ENCODE measurements around the gene KREMEN2.
"Not testable (repeated sequence)": the region's sequence is repeated elsewhere in the genome, so short reads cannot be mapped to it uniquely, and the experiment has no call there.

KREMEN2 gene

GRCh38 chr16:2963723-2964474 is at the start of gene KREMEN2:
Gene KREMEN2 (plus strand): TSS chr16:2964275. CDS start chr16:2964521, 246 bp downstream.
- no peak for DNase-seq

GRCh38 chr16:2915196-2915929 is 48.7 kb upstream of the KREMEN2 start:
- DNase-seq: no peak

DNA sequence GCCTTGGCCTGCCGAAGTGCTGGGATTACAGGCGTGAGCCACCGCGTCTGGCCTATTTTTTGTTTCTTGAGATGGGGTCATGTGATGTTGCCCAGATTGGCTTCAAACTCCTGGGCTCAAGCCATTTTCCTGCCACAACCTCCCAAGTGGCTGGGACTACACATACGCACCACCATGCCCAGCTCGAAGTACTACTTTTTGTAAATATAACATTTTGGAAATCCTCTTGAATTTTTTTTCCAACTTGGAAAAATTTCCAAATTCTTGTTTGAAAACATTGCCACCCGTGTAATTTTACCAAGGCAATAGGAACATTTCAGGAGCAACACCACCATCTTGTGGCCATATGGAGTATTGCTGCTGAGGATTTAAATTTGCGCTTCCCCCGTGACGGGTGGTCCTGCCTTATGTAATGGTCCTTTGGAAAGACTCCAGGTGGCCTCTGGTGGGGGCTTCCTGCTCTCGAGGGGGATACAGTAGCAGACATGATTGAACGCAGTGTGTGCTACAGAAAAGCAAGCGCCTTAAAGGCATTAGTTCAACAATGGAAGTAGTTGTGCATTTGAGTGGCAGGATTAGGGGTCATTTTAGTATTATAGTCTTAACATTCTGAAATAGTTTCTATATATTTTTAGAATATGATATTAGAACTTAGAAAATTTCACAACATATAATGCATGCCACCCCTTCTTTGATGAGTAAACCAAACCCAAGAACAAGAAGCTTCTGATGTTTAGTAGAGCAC is 44.4 kb upstream of the KREMEN2 start:
- DNase-seq: no peak

- DNase-seq: no peak
These were observed 40.6 kb upstream of the KREMEN2 start for GRCh38 chr16:2923481-2923880.

DNA sequence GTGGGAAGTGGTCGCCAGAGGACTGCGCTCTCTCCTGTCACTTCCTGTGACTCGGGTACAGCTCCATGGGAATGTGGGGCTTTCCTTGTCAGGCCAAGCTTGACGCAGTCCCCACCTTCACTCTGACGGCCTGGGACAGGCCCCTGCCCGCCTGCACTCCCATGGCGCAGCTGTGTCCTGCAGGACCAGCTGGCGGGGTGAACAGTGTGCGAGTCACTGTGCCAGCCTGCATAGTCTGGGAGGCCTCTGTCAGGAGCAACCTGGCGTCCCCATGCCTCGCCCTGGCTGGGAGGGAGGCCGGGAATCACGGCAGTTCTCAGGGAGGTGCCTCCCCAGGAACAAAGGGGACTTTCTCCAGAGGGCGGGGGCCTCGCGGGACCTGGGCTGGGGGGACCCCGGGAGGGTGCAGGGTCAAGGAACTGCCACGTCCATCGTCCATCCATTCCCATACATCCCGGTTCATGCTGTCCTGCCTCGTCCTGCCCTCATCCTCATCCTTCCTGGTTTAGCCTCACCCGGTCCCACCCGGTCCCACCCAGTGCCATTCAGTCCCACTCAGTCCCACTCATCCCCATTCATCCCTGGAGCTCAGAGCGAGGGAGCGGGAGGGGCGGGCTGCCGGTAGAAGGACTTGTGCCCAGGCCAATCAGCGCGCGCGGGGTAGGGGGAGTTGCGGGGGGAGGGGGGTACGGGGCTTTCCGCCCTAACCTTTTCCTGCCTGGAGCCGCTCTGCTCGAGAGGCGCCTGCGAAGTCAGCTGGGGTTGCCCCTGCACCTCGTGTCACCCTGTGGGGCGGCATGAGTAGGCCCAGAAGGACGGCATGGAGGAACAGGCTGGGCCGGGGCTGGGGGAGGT is 38.9 kb upstream of the KREMEN2 start:
- no peak for DNase-seq

- DNase-seq: no peak
These were observed 38.0 kb upstream of the KREMEN2 start for GRCh38 chr16:2925951-2926649.

- no peak for DNase-seq
These were observed 37.5 kb upstream of the KREMEN2 start for GRCh38 chr16:2926650-2926999.

GRCh38 chr16:2927010-2927646 is 36.9 kb upstream of the KREMEN2 start:
- peak; percentile 70 for DNase-seq

GRCh38 chr16:2928151-2928550 is 35.9 kb upstream of the KREMEN2 start:
- DNase-seq: not testable (repeated sequence)

DNA sequence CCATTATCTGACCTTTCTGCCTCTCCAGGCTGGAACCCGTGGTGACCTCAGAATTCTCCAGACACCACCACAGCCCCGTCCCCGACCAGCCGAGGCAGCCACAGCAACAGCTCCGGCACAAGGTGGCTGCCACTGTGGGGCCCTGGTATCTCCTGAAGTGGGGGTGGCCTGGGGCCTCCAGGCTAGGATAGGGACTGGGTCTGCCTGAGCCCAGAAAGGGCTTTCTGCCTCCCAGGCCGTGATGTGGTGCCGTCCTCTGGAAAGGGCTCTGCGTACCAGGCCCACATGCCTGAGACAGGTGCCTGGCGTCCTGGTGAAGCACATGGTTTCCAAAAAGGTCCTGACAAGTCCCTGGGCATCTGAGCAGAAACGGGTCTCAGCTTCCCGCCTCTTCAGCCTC is 35.3 kb upstream of the KREMEN2 start:
- no peak for DNase-seq

DNA sequence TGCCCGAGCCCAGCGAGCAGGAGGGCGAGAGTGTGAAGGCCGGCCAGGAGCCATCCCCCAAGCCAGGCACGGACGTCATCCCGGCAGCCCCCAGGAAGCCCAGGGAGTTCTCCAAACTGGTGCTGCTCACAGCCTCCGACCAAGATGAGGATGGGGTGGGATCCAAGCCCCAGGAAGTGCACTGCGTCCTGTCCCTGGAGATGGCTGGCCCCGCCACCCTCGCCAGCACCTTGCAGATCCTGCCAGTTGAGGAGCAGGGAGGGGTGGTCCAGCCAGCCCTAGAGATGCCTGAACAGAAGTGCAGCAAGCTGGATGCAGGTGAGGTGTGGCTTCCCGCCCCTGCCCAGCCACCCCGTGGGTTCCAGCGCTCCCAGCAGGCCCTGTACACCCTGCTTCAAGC is 34.4 kb upstream of the KREMEN2 start:
- DNase-seq: no peak

DNA sequence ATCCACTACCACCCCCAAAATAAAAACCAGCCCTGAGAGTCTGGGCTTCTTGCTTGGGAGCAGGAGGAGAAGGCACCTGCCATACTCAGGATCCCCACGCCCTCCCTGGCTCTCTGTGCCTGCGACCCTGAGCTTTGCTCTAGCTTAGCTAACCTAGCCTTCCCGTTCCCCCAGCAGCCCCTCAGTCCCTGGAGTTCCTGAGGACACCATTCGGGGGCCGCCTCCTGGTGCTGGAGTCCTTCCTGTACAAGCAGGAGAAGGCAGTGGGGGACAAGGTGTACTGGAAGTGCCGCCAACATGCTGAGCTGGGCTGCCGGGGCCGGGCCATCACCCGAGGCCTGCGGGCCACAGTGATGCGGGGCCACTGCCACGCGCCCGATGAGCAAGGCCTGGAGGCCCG is 33.8 kb upstream of the KREMEN2 start:
- DNase-seq: no peak

- DNase-seq: not testable (repeated sequence)
These were observed 32.7 kb upstream of the KREMEN2 start for GRCh38 chr16:2931231-2931914.

- DNase-seq: no peak
These were observed 30.9 kb upstream of the KREMEN2 start for GRCh38 chr16:2933136-2933535.

DNA sequence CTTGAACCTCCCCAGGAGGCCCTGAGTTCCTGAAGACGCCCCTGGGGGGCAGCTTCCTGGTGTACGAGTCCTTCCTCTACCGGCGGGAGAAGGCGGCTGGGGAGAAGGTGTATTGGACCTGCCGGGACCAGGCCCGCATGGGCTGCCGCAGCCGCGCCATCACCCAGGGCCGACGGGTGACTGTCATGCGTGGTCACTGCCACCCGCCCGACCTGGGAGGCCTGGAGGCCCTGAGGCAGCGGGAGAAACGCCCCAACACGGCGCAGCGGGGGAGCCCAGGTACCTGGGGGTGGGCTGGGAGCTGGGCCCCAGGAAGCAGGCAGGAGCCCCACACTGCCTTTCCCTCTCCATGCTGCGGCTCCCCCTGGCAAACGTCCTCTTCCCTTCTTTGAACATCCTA is 30.4 kb upstream of the KREMEN2 start:
- no peak for DNase-seq

- DNase-seq: no peak
These were observed 29.6 kb upstream of the KREMEN2 start for GRCh38 chr16:2934450-2934849.

DNA sequence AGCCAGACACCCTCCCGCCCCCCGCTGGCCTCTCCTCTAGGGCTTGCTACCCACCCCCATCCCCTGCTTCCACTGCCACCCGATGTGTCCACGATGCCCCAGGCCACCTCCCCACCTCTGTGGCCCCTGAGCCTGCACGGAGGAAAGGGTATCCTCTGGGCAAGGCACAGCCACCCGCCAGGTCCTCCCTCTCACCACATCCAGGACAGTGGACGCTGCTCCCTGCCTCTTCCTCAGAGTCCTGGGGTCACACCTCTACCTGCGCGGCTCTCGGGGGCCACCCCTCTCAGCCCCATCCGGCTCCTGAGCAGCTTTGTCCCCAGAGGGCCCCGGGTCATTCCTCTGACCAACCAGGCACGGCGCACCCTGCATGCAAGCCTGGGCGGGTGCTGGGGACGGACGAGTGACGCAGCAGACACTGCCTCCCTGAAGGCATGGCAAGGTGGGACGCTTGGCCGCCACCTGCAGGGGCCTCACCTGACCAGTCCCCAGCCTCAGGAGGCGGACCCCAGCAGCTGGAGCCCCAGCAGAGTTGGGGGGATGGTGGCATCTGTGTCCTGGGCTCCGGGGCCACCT is 27.6 kb upstream of the KREMEN2 start:
- DNase-seq: no peak

GRCh38 chr16:2937170-2937569 is 26.9 kb upstream of the KREMEN2 start:
- no peak for DNase-seq

DNA sequence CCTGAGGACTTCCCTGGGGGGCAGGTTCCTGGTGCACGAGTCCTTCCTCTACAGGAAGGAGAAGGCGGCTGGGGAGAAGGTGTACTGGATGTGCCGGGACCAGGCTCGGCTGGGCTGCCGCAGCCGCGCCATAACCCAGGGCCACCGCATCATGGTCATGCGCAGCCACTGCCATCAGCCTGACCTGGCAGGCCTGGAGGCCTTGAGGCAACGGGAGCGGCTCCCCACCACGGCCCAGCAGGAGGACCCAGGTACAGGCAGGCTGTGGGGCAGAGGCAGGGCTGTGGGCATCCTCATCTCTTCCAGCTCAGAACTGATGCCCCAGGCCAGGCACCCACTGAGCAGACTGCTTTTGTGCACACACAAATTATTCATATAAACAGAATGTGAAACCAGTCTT is 25.9 kb upstream of the KREMEN2 start:
- DNase-seq: no peak

GRCh38 chr16:2939968-2940367 is 24.1 kb upstream of the KREMEN2 start:
- DNase-seq: no peak

DNA sequence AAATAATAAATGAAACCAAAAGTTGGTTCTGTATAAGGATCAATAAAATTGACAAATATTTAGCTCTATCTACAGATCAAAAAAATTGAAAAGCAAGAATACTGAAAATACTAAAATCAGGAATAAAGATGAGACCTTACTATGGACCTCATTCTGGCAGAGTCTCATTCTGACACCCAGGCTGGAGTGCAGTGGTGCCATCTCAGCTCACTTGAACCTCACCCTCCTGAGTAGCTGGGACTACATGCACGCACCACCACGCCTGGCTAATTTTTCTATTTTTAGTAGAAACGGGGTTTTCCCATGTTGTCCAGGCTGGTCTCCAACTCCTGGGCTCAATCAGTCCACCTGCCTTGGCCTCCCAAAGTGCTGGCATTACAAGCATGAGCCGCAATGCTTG is 22.0 kb upstream of the KREMEN2 start:
- no peak for DNase-seq
